Fibroblast of peridontal ligament (primary cell): ENCODE data around the gene CFB.
"Not testable (repeated sequence)": the region's sequence is repeated elsewhere in the genome, so short reads cannot be mapped to it uniquely, and the experiment has no call there.

Source experiments
- DNase-seq: peaks from one replicate; pipeline ENCODE4 v3.0.0-alpha.2; 2010; ENCODE audit errors: extremely low read depth

The CFB gene

DNA sequence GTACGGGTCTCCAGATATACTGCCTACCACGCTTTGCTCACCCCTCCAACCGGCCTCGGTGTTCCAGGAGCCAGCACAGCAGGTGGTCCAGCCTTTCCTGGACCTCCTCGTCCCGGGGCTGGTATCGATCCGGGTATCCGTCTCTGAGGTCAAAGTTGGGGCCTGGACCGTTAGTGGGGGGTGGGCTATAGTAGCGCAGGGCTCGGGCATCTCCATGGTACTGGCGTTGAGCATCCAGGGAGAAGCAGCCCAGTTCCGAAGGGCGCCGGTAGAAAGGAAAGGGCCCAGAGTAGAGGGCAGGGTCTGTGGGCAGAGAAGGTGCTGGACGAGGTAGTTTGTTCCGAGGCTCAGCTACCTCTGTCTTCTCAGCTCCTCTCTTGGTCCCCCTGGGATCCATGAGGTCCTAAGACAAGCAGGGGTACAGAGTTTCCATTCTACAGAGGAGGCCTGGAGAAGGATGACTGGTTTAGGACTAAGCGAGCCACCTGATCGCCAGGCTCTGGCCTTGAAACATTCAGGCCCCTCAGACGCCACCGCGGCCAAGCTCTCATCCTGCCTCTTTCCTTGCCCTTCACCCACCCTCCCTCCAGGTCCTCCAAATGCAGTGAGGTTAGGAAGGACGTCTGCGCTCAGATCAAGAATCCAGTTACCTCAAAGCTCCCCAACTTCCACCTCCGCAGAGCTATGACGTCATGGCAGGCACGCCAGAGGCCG, 25.5 kb downstream of the CFB start:
- no peak for DNase-seq

DNA sequence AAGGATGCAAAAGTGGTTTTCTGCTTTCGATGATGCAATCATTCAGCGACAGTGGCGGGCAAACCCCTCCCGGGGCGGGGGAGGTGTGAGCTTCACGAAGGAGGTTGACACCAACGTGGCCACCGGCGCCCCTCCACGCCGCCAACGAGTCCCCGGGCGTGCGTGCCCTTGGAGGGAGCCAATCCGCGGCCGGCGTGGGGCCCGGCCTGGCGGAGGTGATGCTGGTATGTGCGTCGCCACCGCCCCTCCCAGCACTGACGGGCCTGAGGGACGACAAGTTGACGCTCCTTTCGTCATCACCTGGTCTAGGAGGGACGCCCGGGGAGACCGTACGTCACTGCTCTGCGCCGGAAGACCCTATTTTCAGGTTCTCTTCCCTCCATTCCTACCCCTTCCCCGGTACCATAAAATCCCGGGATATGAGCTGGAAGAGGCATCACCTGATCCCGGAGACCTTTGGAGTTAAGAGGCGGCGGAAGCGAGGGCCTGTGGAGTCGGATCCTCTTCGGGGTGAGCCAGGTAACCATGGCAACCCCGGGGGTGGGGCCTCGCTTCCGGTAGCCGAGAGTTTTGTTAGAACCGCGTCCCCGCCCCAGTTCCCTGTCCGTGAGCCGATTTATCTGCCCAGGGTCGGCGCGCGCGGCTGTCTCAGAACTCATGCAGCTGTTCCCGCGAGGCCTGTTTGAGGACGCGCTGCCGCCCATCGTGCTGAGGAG, 26.3 kb downstream of the CFB start, which contains the start of gene DXO:
Gene DXO (minus strand): TSS at position 146 of the 716 bp plus-strand sequence. CDS start 463 bp downstream, outside the sequence.
- DNase-seq, result peak; percentile 98

DNA sequence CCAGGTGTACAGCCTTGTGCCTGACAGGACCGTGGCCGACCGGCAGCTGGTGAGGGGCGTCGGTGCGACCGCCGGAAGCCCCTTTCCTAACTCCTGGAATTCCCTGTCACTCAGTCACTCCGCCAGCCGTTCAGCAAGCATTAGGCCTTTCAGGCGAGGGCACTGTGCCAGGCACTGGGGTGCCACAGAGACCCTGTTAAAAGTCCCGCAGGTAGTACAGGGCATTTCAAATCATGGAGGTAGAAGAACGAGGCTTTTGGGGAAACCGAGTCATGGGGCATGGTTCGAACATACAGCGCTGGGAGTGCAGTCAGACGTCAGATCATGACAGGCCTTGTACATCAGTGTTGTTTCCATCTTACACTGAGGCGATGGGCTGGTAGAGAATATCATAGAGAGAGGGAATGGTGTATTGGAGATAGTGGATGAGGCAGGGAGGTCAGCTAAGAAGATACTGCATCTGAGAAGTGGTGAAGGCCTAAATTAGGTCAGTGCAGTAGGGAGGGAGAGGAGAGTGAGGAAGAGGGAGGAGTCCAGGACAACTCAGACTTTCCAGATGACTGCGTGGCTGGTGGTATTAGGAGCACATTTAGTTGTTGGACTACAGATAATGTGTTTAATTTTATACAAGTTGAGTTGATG, 26.9 kb downstream of the CFB start:
- DNase-seq, result peak; percentile 60

DNA sequence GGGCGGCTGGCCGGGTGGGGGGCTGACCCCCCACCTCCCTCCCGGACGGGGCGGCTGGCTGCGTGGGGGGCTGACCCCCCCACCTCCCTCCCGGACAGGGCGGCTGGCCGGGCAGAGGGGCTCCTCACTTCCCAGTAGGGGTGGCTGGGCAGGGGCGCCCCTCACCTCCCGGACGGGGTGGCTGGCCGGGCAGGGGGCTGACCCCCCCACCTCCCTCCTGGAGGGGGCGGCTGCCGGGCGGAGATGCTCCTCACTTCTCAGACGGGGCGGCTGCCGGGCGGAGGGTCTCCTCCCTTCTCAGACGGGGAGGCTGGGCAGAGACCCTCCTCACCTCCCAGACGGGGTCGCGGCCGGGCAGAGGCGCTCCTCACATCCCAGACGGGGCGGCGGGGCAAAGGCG, 30.2 kb downstream of the CFB start:
- DNase-seq, result not testable (repeated sequence)

DNA sequence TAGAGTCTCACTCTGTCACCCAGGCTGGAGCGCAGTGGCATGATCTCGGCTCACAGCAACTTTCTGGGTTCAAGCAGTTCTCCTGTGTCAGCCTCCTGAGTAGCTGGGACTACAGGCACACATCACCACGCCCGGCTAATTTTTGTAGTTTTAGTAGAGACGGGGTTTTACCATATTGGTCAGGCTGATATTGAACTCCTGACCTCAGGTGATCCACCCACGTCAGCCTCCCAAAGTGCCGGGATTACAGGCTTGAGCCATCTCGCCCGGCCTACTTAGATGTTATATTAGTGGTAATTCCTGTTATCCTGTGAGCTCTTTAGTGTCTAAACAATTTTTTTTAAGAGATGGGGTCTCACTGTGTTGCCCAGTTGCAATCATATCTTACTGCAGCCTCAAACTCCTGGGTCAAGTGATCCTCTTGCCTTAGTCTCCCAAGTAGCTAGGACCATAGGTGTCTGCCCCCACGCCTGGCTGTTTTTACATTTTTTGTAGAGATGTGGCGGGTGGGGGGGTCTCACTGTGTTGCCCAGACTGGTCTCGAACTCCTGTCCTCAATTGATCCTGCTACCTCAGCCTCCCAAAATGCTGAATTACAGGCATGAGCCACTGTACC, 32.0 kb downstream of the CFB start:
- DNase-seq, result no peak

DNA sequence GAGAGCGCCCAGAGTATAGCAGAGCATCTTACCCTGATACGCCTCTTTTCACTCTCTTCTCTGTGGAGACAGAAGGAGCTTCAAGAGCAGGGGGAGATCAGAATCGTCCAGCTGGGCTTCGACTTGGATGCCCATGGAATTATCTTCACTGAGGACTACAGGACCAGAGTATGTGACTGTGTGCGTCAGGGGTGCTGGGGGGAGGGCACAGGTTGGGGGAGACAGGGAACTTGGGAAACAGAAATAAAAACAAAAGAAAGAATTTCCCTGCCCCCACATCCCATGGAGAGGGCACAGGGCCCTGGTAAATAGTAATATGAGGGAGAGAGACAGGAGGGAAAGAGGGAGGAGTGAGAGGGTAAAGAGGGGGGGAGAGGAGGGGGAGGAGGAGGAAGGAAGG, 32.9 kb downstream of the CFB start:
- DNase-seq, result no peak

DNA sequence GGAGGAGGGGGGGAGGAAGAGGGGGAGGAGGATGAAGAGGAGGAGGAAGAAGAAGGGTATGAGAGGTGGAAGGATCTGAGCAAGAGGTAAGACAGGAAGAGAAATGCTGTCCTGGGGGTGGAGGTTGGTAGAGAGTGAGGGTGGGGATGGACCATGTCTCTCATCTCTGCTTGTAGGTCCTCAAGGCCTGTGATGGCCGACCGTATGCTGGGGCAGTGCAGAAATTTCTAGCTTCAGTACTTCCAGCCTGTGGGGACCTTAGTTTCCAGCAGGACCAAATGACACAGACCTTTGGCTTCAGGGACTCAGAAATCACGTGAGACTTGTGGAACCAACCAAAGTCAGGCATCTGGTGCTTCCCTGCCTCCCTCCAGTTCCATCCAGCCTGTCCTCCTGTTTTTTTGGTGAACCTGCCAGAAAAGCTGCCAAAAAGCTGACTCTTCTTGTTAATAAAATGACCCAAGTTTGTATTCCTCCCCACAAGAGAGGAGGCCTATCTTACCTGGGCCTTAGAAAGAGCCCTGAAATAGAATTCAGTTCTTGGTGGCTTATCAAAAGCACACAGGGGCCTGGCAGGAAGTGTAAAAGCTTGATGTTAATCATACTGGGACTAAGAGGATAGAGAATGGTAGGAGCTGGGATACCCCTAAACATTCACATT, 33.5 kb downstream of the CFB start:
- no peak for DNase-seq

DNA sequence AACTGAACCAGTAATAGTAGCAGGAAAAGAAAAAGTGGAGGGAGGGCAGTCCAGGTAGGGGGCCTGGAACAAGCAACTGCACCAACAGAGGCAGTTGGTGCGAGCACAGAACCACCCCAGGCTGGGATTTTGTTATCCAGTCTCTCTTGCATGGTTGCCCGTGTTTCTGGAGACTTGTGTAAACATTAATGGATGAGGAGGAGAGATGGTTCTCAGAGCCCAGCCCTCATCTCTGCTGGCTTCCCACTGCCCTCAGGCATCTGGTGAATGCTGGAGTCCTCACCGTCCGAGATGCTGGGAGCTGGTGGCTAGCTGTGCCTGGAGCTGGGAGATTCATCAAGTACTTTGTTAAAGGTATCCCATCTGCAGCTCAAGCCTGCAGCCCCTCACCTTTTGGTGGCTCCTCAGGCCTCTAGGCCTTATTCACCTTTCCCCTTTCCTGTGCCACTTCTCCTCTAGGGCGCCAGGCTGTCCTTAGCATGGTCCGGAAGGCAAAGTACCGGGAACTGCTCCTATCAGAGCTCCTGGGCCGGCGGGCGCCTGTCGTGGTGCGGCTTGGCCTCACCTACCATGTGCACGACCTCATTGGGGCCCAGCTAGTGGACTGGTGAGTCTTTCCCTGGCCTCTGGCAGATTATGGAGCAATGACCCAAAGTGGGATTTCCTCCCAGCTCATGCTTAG, 34.4 kb downstream of the CFB start:
- DNase-seq, result not testable (repeated sequence)

DNA sequence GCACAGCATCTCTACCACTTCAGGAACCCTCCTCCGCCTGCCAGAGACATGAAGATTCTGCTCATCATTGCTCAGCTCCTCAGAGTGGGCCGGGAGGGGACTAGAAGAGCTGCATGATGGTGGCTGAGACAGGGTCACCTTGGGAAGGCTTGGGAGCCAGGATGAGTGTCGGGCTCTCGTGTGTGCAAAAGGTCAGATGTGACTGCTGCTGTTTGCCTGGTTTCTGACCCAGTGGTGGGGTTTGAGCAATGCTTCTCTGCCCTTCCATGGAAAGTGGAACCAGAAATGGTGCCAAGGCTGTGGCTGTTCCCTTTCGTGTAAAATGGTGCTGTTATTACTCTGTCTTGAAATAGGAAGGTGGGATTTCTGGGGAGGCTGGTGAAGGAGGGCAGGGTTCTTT, 35.1 kb downstream of the CFB start:
- DNase-seq, result not testable (repeated sequence)

DNA sequence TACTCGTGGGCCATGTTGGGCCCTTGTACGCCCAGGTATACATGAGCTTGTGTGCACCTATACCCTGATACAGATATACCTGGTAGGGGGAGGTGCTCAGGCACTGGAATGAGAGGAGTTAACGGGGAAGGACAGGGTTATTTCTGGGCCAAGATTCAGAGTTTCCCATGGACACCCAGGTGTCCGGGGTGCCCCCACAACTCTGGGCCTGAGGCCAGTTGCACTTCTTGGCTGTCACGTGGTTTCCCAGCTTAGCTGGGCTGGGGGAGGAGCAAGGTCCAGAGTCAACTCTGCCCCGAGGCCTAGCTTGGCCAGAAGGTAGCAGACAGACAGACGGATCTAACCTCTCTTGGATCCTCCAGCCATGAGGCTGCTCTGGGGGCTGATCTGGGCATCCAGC, 35.8 kb downstream of the CFB start, which contains the start of gene C4A:
Gene C4A (plus strand): TSS at position 314 of the 400 bp plus-strand sequence. CDS start 51 bp downstream, at position 365.
- DNase-seq, result not testable (repeated sequence)

DNA sequence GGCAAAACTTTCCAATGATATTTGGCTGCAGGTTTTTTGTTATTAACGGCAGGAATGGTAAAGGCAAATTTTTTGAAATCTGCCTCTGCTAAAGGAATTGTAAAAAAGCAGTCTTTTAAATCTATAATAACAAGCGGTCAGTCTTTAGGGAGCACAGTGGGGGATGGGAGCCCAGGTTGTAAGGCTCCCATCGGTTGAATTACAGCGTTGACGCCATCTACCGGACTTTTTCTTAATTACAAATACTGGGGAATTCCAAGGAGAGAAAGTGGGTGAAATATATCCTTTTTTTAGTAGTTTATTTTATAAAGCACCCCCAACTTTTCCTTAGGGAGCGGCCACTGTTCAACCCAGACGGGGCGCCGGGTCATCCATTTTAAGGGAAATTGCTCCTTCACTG, 43.5 kb downstream of the CFB start:
- DNase-seq, result not testable (repeated sequence)

DNA sequence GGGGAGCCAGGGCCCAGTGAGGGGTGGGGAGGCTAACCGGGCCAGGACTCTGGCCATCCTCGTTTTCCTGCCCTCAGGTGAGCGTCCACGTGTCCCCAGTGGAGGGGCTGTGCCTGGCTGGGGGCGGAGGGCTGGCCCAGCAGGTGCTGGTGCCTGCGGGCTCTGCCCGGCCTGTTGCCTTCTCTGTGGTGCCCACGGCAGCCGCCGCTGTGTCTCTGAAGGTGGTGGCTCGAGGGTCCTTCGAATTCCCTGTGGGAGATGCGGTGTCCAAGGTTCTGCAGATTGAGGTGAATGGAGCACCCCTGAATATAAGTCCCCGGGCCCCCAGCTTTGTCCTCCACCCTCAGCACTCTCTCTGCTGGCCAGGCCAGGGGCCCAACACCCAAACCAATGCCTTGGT, 48.5 kb downstream of the CFB start:
- DNase-seq, result not testable (repeated sequence)

DNA sequence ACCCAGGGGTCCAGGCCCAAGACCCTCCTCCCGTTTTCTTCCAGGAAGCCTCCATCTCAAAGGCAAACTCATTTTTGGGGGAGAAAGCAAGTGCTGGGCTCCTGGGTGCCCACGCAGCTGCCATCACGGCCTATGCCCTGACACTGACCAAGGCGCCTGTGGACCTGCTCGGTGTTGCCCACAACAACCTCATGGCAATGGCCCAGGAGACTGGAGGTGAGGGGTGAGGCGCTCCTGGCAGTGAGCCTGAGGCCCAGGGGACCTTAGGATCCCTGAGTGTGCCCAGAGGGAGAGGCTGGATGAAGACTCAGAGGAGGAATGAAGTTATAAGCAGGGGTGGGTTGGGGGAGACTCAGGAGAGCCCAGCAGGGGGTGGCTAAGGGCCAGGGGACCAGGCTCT, 50.5 kb downstream of the CFB start:
- DNase-seq, result not testable (repeated sequence)
